Gastroesophageal sphincter (tissue), 4 donors: ENCODE data around the gene SF3A2. TPM values are rescaled to one million over a fixed set of nuclear protein-coding genes. Genes with fewer than 3 reads are reported as not detected.

Experiments
- ATAC-seq: fragments of 150-250 bp; one replicate; pipeline ENCODE4 v1.9.1; 2016; ENCODE audit warnings: mild to moderate bottlenecking, moderate library complexity
- H3K27ac ChIP-seq, 4 donors: fragments of 200-600 bp; sonication (generic) in 3 of 4; 1 replicate in 3 of 4; 2 replicates in 1 of 4; pipeline ENCODE4 v1.5.1; 2016 to 2019
- H3K27me3 ChIP-seq: fragments of 200-600 bp; sonication (generic); one replicate; pipeline ENCODE4 v1.5.1; 2019
- H3K36me3 ChIP-seq, 2 donors: fragments of 200-600 bp; sonication (generic); one replicate each; pipeline ENCODE4 v1.5.1; 2019; ENCODE audit warnings: control low read depth in 1 of 2
- H3K4me1 ChIP-seq, 3 donors: fragments of 200-600 bp; sonication (generic); 1 replicate in 2 of 3; 2 replicates in 1 of 3; pipeline ENCODE4 v1.5.1; 2016 to 2019; ENCODE audit warnings: control low read depth in 2 of 3
- H3K4me3 ChIP-seq, 2 donors: fragments of 200-600 bp; sonication (generic); one replicate each; pipeline ENCODE4 v1.5.1; 2019; ENCODE audit warnings: mild to moderate bottlenecking in 1 of 2, moderate library complexity in 1 of 2
- H3K9me3 ChIP-seq, 3 donors: fragments of 200-600 bp; sonication (generic); one replicate each; pipeline ENCODE4 v1.5.1; 2017 to 2019; ENCODE audit warnings: control low read depth in 2 of 3
- EP300 ChIP-seq: sonication (generic); formaldehyde crosslinking; IDR thresholded peaks from one replicate; pipeline ENCODE4 v1.6.1; 2017; ENCODE audit warnings: antibody characterized with exemption, mild to moderate bottlenecking
- POLR2A ChIP-seq, 2 donors: fragments of 450-650 bp; IDR thresholded peaks; one replicate each; pipeline ENCODE4 v1.6.1; 2017; ENCODE audit warnings: antibody characterized with exemption in 2 of 2, mild to moderate bottlenecking in 2 of 2, moderate library complexity in 1 of 2
- POLR2AphosphoS5 ChIP-seq: sonication (generic); formaldehyde crosslinking; IDR thresholded peaks from one replicate; pipeline ENCODE4 v1.6.1; 2017; ENCODE audit warnings: antibody characterized with exemption
- WGBS, 2 donors: methylation state at CpG; one replicate each; pipeline ENCODE4 v1.1.5; 2018; ENCODE audit warnings: low coverage in 1 of 2; 5-methylcytosine and 5-hydroxymethylcytosine counted together
- total RNA-seq, 4 donors: library from RNA; depleted of rRNA; stranded (reverse); fragments of >200 nt; gene quantifications; one replicate each; pipeline ENCODE4 v1.1.0, GENCODE V29; 2016
- TF ChIP-seq, protein P1 (sequence below), 4 experiments: fragments of 200-600 bp in 2 of 4; fragments of 450-650 bp in 2 of 4; sonication (generic) in 1 of 4; IDR thresholded peaks; one replicate each; pipeline ENCODE4 v1.5.1; 2017 to 2019; ENCODE audit warnings: antibody characterized with exemption in 4 of 4, mild to moderate bottlenecking in 2 of 4, moderate library complexity in 2 of 4

Gene SF3A2
- total RNA-seq, 4 donors from 2014 or later: 27.5 to 40.3 (median 37.4) TPM

DNA sequence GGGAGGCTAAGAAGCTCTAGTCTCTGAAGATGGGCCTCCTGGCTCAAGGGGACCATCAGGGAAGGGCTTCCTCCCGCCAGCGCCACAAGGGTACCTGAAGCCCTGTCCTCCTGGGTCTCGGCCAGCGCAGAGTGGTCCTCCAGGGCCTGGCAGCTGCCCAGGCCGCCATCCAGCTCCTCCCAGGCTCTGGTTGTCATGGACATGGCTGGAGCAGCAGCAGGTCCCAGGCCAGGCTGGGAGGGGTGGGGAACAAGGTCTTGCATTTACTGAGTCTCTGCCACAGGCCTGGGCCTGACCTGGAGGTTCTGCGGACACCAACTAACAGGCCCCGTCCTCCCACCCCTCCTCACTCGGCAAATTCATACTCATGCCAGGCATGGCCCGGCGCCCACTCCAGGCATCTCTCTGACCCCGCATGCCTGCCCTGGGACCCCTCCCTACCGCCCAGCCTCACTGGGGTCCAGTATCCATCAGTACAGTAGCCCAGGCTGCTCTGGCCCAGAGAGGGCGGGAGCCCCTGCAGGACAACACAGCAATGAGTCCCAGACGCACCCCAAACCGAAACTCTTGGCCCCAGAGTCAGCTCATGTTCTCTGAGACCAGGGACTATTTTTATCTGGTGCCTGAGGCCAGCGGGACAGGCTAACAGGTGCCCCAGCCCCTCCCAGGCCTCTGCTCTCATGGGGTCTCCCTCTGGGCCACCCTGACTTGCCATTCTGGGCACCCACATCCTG, 18.7 kb downstream of the SF3A2 start:
- Histone ChIP-seq H3K27me3 (peaks cover 59% of the 10 kb centered on the region), H3K36me3 (no peaks in the 10 kb centered on the region), H3K9me3 (no peaks in the 10 kb centered on the region), H3K27ac (no peak overlapping the region), H3K4me1 (peaks cover 0 to 37% (median 31%) of the 10 kb centered on the region in 3 donors), H3K4me3 (no peak overlapping the region)
- no CpG with 5 or more reads among the region's 16 CpGs for WGBS, 2 donors
- ATAC-seq: no peak
- TF ChIP-seq EP300 (no peak), POLR2A (IDR thresholded peaks at IDR 0.05) (no peak), POLR2AphosphoS5 (no peak)
- TF ChIP-seq, protein P1, sequence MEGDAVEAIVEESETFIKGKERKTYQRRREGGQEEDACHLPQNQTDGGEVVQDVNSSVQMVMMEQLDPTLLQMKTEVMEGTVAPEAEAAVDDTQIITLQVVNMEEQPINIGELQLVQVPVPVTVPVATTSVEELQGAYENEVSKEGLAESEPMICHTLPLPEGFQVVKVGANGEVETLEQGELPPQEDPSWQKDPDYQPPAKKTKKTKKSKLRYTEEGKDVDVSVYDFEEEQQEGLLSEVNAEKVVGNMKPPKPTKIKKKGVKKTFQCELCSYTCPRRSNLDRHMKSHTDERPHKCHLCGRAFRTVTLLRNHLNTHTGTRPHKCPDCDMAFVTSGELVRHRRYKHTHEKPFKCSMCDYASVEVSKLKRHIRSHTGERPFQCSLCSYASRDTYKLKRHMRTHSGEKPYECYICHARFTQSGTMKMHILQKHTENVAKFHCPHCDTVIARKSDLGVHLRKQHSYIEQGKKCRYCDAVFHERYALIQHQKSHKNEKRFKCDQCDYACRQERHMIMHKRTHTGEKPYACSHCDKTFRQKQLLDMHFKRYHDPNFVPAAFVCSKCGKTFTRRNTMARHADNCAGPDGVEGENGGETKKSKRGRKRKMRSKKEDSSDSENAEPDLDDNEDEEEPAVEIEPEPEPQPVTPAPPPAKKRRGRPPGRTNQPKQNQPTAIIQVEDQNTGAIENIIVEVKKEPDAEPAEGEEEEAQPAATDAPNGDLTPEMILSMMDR (IDR thresholded peaks at IDR 0.05): no peak

DNA sequence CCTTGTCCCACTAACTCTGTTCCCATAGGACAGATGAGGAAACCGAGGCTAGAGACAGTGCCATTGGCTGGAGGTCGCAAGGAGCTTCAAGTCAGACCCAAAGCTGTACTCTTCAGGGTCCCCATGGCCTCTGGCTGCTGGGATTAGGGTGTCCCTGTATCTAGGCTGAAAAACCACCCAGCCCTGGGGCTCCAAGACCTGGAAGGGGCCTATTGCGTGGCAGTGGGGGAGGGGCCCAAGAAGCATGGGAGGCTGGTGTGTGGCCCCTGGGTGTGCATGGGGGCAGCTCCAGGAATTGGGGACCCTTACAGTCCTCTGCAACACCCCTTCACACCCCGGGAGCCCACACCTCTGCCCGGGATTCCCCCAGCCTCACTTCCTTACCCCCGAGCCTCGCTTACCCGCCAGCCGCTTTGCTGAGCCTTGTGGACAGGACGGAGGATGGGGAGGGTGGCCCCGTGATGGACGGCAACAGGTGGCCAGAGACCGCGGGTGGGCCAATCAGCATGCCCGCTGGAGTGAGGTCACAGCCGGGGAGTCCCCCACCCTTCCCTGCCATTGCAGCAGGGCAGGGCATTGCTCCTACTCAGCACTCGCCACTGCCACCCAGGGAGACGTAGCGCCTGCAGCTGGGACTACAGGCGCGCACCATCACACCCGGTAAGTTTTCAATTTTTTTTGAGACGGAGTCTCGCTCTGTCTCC, 19.5 kb downstream of the SF3A2 start, which contains the start of gene JSRP1:
Gene JSRP1 (minus strand): TSS at position 436 of the 704 bp plus-strand sequence. CDS start 1,103 bp downstream, outside the sequence.
- WGBS, 2 donors: 60 to 74% methylated on average over 1 to 13 of the region's 24 CpGs
- Histone ChIP-seq H3K4me1 (peaks cover 0 to 29% (median 22%) of the 10 kb centered on the region in 3 donors), H3K9me3 (no peaks in the 10 kb centered on the region), H3K27ac (no peak within 1 kb of the TSS), H3K36me3 (no peaks in the 10 kb centered on the region), H3K4me3 (no peak within 1 kb of the TSS), H3K27me3 (peaks cover 51% of the 10 kb centered on the region)
- TF ChIP-seq EP300: no peak
- TF ChIP-seq POLR2AphosphoS5: no peak
- no peak for TF ChIP-seq POLR2A (IDR thresholded peaks at IDR 0.05)
- TF ChIP-seq, protein P1 (IDR thresholded peaks at IDR 0.05): no peak
- ATAC-seq: no peak

DNA sequence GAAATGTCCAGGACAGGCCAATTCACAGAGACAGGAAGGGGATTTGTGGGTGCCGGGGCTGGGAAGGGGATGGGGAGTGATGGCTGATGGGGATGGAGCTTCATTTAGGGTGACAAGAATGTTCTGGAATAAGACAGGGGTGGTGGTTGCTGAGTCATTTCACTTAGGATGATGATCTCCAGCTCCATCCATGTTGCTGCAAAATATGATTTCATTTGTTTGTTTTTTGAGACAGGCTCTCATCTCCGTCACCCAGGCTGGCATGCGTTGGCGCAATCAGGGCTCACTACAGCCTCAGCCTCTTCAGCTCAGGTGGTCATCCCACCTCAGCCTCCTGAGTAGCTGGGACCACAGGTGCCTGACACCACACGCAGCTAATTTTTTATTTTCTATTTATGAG, 22.7 kb downstream of the SF3A2 start:
- H3K9me3 ChIP-seq: no peaks in the 10 kb centered on the region
- H3K4me1 ChIP-seq: no peaks in the 10 kb centered on the region
- no peak overlapping the region for H3K27ac ChIP-seq
- no peak for ATAC-seq
- H3K36me3 ChIP-seq: no peaks in the 10 kb centered on the region
- peaks cover 19% of the 10 kb centered on the region for H3K27me3 ChIP-seq
- TF ChIP-seq POLR2A (IDR thresholded peaks at IDR 0.05) (no peak), POLR2AphosphoS5 (no peak), EP300 (no peak)
- TF ChIP-seq, protein P1 (IDR thresholded peaks at IDR 0.05): no peak
- H3K4me3 ChIP-seq: no peak overlapping the region
- WGBS, 2 donors: 83 to 86% methylated on average over 4 to 5 of the region's 5 CpGs

DNA sequence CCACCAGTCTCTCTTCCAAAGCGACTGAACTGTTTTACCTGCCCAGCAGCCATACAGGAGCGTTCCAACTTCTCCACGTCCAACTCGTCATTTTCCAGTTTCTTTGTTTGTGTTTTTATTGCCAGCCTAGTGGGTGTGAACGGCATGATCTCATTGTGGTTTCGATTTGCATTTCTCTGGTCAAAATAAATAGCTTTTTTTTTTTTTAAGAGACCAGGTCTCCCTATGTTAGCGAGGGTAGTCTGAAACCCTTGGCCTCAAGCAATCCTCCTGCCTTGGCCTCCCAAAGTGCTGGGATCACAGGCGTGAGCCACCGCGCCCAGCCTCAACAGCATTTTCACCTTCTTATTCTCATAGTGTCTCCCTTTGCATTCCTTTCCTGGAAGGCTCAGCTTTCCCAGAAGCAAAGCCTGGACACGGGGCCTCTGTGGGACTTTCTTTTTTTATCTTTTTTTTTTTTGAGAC, 23.7 kb downstream of the SF3A2 start:
- no peak overlapping the region for H3K4me3 ChIP-seq
- ATAC-seq: no peak
- no peaks in the 10 kb centered on the region for H3K36me3 ChIP-seq
- no peaks in the 10 kb centered on the region for H3K9me3 ChIP-seq
- peaks cover 10% of the 10 kb centered on the region for H3K27me3 ChIP-seq
- no peaks in the 10 kb centered on the region for H3K4me1 ChIP-seq
- 52 to 65% methylated on average over 4 to 10 of the region's 11 CpGs for WGBS, 2 donors
- TF ChIP-seq POLR2A (IDR thresholded peaks at IDR 0.05) (no peak), EP300 (no peak), POLR2AphosphoS5 (no peak)
- TF ChIP-seq, protein P1 (IDR thresholded peaks at IDR 0.05): no peak
- H3K27ac ChIP-seq: no peak overlapping the region
